Measurements from ENCODE around the gene ALPP. TPM values are rescaled to one million over a fixed set of nuclear protein-coding genes. Genes with fewer than 3 reads are reported as not detected.

The ALPP gene
- total and polyA plus RNA-seq, 2 of the 13 experiments (the other 11 are each of a cell fraction or from before 2014, with no cell fraction given) = not detected

- no peaks in the 10 kb centered on the region for H3K36me3 ChIP-seq (replicated peaks in 1 of 2; ENCODE audit: control insufficient read depth in 1 of 2, insufficient read depth in 2 of 2, low read length in 2 of 2)
- intact Hi-C loops (cut with micrococcal nuclease; ENCODE audit: unreplicated experiment) (no loop called here), in situ Hi-C loops (cut with HindIII; ENCODE audit: extremely low pct_ligation_motif_present, low pct_unique_long_range_greater_than_20kb) (no loop called here)
- H4K20me1 ChIP-seq (ENCODE audit: insufficient read depth, low read length) = no peaks in the 10 kb centered on the region; the same call in 1 of the 2 replicates
- no peak overlapping the region for H3K4me3 ChIP-seq (replicated peaks in 1 of 3; ENCODE audit: insufficient read depth in 1 of 3, low read depth in 2 of 3, low read length in 3 of 3)
- ATAC-seq (no peak), DNase-seq (ENCODE audit: low spot score) (no peak), FAIRE-seq (no peak)
- peaks cover 10 to 76% of the 10 kb centered on the region in 2 experiments for H3K27me3 ChIP-seq (ENCODE audit: control insufficient read depth in 1 of 2, insufficient read depth in 2 of 2, low read length in 2 of 2)
- no peak overlapping the region for H2AFZ ChIP-seq (ENCODE audit: low read length)
- WGBS (ENCODE audit: low lambda C conversion rate) = 60% methylated on average over 12 of the region's 12 CpGs
- ChIA-PET CTCF (ENCODE audit: low intra/inter-chr PET ratio, low total read pairs) (no interaction called here), POLR2A (no interaction called here)
- no peaks in the 10 kb centered on the region for H3K79me2 ChIP-seq (ENCODE audit: insufficient read depth, low read length)
- BruUV-seq (replicated peaks) = no TSS peak
- no peak overlapping the region for H3K9ac ChIP-seq (ENCODE audit: insufficient read depth, low read depth, low read length)
- no peak overlapping the region for H3K27ac ChIP-seq (ENCODE audit: extremely low read length, insufficient read depth, low read length)
- H3K9me3 ChIP-seq (ENCODE audit: low read length) = no peaks in the 10 kb centered on the region
- H3K4me2 ChIP-seq (ENCODE audit: low read depth, low read length) = no peak overlapping the region
- H3K4me1 ChIP-seq (ENCODE audit: insufficient read depth, low read length) = no peaks in the 10 kb centered on the region
- TF ChIP-seq ZNF383 (CRISPR knock-in tag; IDR thresholded peaks at IDR 0.05; ENCODE audit: borderline replicate concordance) = no peak
- TF ChIP-seq KIAA2018 (CRISPR knock-in tag; IDR thresholded peaks at IDR 0.05; ENCODE audit: borderline replicate concordance) = no peak
- TF ChIP-seq IRX3 (CRISPR knock-in tag; IDR thresholded peaks at IDR 0.05; ENCODE audit: borderline replicate concordance, low read depth) = no peak
- no peak for TF ChIP-seq E2F5 (CRISPR knock-in tag; conservative IDR thresholded peaks at IDR 0.05)
- TF ChIP-seq ZNF546 (CRISPR knock-in tag; conservative IDR thresholded peaks at IDR 0.05) = no peak
- TF ChIP-seq ZNF282 (IDR thresholded peaks at IDR 0.05; ENCODE audit: partially characterized antibody) = no peak
- no peak for TF ChIP-seq ZNF660 (CRISPR knock-in tag; IDR thresholded peaks at IDR 0.05; ENCODE audit: borderline replicate concordance, low read depth)
- TF ChIP-seq JUNB (CRISPR knock-in tag; IDR thresholded peaks at IDR 0.05; ENCODE audit: borderline replicate concordance) = no peak
- no peak for TF ChIP-seq CERS6 (CRISPR knock-in tag; IDR thresholded peaks at IDR 0.05)
- no peak for TF ChIP-seq SP1 (IDR thresholded peaks at IDR 0.05)
- TF ChIP-seq SP1 (CRISPR knock-in tag; IDR thresholded peaks at IDR 0.05) = no peak
- TF ChIP-seq ZFP36L1 (CRISPR knock-in tag; IDR thresholded peaks at IDR 0.05) = no peak
- no peak for TF ChIP-seq AKAP8 (CRISPR knock-in tag; IDR thresholded peaks at IDR 0.05)
- TF ChIP-seq XBP1 (CRISPR knock-in tag; IDR thresholded peaks at IDR 0.05) = no peak
- TF ChIP-seq DBP (CRISPR knock-in tag; IDR thresholded peaks at IDR 0.05; ENCODE audit: not compliant biosample characterization) = no peak
- TF ChIP-seq POLR2A (IDR thresholded peaks at IDR 0.05; ENCODE audit: insufficient read depth in 1 of 2, low read depth in 2 of 2, low read length in 2 of 2) = no peak
Measured at GRCh38 chr2:232375164-232375563, 3.4 kb upstream of the ALPP start.
